Keratinocyte (primary cell): Measurements from ENCODE around the gene COTL1. TPM values are rescaled to one million over a fixed set of nuclear protein-coding genes. Genes with fewer than 3 reads are reported as not detected.

Experiments used
- DNase-seq: peaks from one replicate; pipeline ENCODE4 v3.0.0-alpha.2; 2011; ENCODE audit warnings: low read depth, missing footprints, low spot score
- FAIRE-seq: peaks from 2 replicates; lab custom pipeline; 2011; peaks lifted over from hg19 to GRCh38; lab: Jason Lieb, UNC
- H2AFZ ChIP-seq: 2 replicates; pipeline ENCODE4 v1.6.0; 2012; ENCODE audit warnings: low read length, control low read depth, inconsistent platforms; ENCODE audit not compliant: control insufficient read depth
- H3K27ac ChIP-seq: 2 replicates; pipeline ENCODE4 v1.5.1; 2011; ENCODE audit warnings: low read length; ENCODE audit not compliant: control insufficient read depth, insufficient read depth
- H3K27me3 ChIP-seq: 3 replicates; pipeline ENCODE4 v1.6.0; 2011; ENCODE audit warnings: low read length; ENCODE audit not compliant: control insufficient read depth, insufficient read depth; ENCODE audit errors: extremely low read depth
- H3K36me3 ChIP-seq, 2 experiments: 2 replicates in 1 of 2; 3 replicates in 1 of 2; pipeline ENCODE4 v1.5.1; 2011; ENCODE audit warnings: low read length in 2 of 2, mild to moderate bottlenecking in 1 of 2; ENCODE audit not compliant: control insufficient read depth in 2 of 2, insufficient read depth in 2 of 2; ENCODE audit errors: extremely low read depth in 1 of 2
- H3K4me1 ChIP-seq: 3 replicates; pipeline ENCODE4 v1.5.1; 2011; ENCODE audit warnings: low read length; ENCODE audit not compliant: control insufficient read depth, insufficient read depth; ENCODE audit errors: extremely low read depth
- H3K4me2 ChIP-seq: 3 replicates; pipeline ENCODE4 v1.6.0; 2011; ENCODE audit warnings: low read depth, low read length; ENCODE audit not compliant: control insufficient read depth, insufficient read depth; ENCODE audit errors: extremely low read depth
- H3K4me3 ChIP-seq, 3 experiments: fragments of 200-600 bp in 1 of 3; sonication (generic) in 1 of 3; 2 replicates in 2 of 3; 3 replicates in 1 of 3; pipeline ENCODE4 v1.5.1; 2011 to 2016; ENCODE audit warnings: low read length in 3 of 3, mild to moderate bottlenecking in 3 of 3, control low read depth in 2 of 3, inconsistent platforms in 1 of 3, low read depth in 1 of 3, mixed read lengths in 1 of 3, mixed run types in 1 of 3, moderate library complexity in 1 of 3; ENCODE audit not compliant: control insufficient read depth in 2 of 3, insufficient read depth in 2 of 3; ENCODE audit errors: extremely low read depth in 1 of 3
- H3K79me2 ChIP-seq: 2 replicates; pipeline ENCODE4 v1.6.0; 2012; ENCODE audit warnings: low read length; ENCODE audit not compliant: control insufficient read depth, insufficient read depth
- H3K9ac ChIP-seq: 3 replicates; pipeline ENCODE4 v1.6.0; 2011; ENCODE audit warnings: low read length; ENCODE audit not compliant: control insufficient read depth, insufficient read depth; ENCODE audit errors: extremely low read depth
- H3K9me1 ChIP-seq: 3 replicates; pipeline ENCODE4 v1.6.0; 2011; ENCODE audit warnings: low read length; ENCODE audit not compliant: control insufficient read depth, insufficient read depth; ENCODE audit errors: extremely low read depth
- H3K9me3 ChIP-seq: 2 replicates; pipeline ENCODE4 v1.5.1; 2012; ENCODE audit warnings: low read depth, low read length; ENCODE audit not compliant: control insufficient read depth
- H4K20me1 ChIP-seq: 3 replicates; pipeline ENCODE4 v1.6.0; 2011; ENCODE audit warnings: low read length; ENCODE audit not compliant: control insufficient read depth, insufficient read depth; ENCODE audit errors: extremely low read depth
- CTCF ChIP-seq, 3 experiments: IDR thresholded peaks in 1 of 3; conservative IDR thresholded peaks in 1 of 3; optimal IDR thresholded peaks in 1 of 3; 2 replicates in 2 of 3; 3 replicates in 1 of 3; pipeline versions ENCODE3 to v1.5.1; 2011; ENCODE audit warnings: low read length in 3 of 3, mild to moderate bottlenecking in 3 of 3, moderate library complexity in 2 of 3, control low read depth in 1 of 3, inconsistent platforms in 1 of 3; ENCODE audit not compliant: insufficient read depth in 2 of 3; ENCODE audit errors: extremely low read depth in 1 of 3
- EZH2 ChIP-seq: IDR thresholded peaks from one replicate; pipeline ENCODE4 v1.6.1; 2012; ENCODE audit warnings: inconsistent platforms, mild to moderate bottlenecking, low read length, moderate library complexity
- dilution Hi-C: fragments of 300-500 bp; cut with MboI; formaldehyde crosslinking; loops from one replicate; pipeline ENCODE4 v1.7.0; 2020; ENCODE audit warnings: low sequenced_read_pairs; ENCODE audit not compliant: extremely low pct_ligation_motif_present
- polyA plus RNA-seq, 5 experiments: library from polyadenylated mRNA; depleted of rRNA in 3 of 5; stranded (reverse) in 3 of 5; stranded (forward) in 1 of 5; unstranded in 1 of 5; fragments of >200 nt; gene quantifications; 1 replicate in 1 of 5; 2 replicates in 3 of 5; 3 replicates in 1 of 5; pipeline versions ENCODE4 v1.2.1 to v1.2.3, GENCODE V29; 2011 to 2012; ENCODE audit warnings: missing spikeins in 2 of 5, low read depth in 1 of 5, low replicate concordance in 1 of 5

COTL1 gene
- polyA plus RNA-seq, 1 donor (not counting 4 experiments of a cell fraction or from before 2014, with no cell fraction given): 116 TPM

GRCh38 chr16:84596801-84597527 lies 20.9 kb downstream of the COTL1 start:
- Histone ChIP-seq H3K9me3 (no peaks in the 10 kb centered on the region), H3K4me2 (no peak overlapping the region), H3K9ac (no peak overlapping the region), H3K9me1 (no peaks in the 10 kb centered on the region), H3K79me2 (peaks cover 90% of the 10 kb centered on the region), H4K20me1 (peaks cover 43% of the 10 kb centered on the region), H3K27me3 (no peaks in the 10 kb centered on the region), H3K4me1 (peaks cover 5% of the 10 kb centered on the region), H3K27ac (no peak overlapping the region), H3K4me3 (no peak overlapping the region), H3K36me3 (peaks cover 18 to 28% of the 10 kb centered on the region in 2 experiments), H2AFZ (no peak overlapping the region)
- no peak for TF ChIP-seq CTCF (optimal IDR thresholded peaks at IDR 0.05 in 1 of 3, IDR thresholded peaks at IDR 0.05 in 1 of 3, conservative IDR thresholded peaks at IDR 0.05 in 1 of 3; ENCODE audit: extremely low read depth in 1 of 3, insufficient read depth in 2 of 3, low read length in 3 of 3)
- TF ChIP-seq EZH2: no peak
- dilution Hi-C loops: no loop called here
- FAIRE-seq (no peak), DNase-seq (no peak)

GRCh38 chr16:84596161-84596560 lies 21.7 kb downstream of the COTL1 start:
- Histone ChIP-seq H3K4me1 (no peaks in the 10 kb centered on the region), H3K9me3 (no peaks in the 10 kb centered on the region), H3K9ac (no peak overlapping the region), H4K20me1 (peaks cover 38% of the 10 kb centered on the region), H3K4me3 (no peak overlapping the region), H3K79me2 (peaks cover 85% of the 10 kb centered on the region), H2AFZ (no peak overlapping the region), H3K27me3 (no peaks in the 10 kb centered on the region), H3K4me2 (no peak overlapping the region), H3K27ac (no peak overlapping the region), H3K9me1 (no peaks in the 10 kb centered on the region), H3K36me3 (peaks cover 20 to 27% of the 10 kb centered on the region in 2 experiments)
- DNase-seq: no peak
- no peak for FAIRE-seq
- dilution Hi-C loops: no loop called here
- TF ChIP-seq CTCF (optimal IDR thresholded peaks at IDR 0.05 in 1 of 3, IDR thresholded peaks at IDR 0.05 in 1 of 3, conservative IDR thresholded peaks at IDR 0.05 in 1 of 3; ENCODE audit: extremely low read depth in 1 of 3, insufficient read depth in 2 of 3, low read length in 3 of 3) (no peak), EZH2 (no peak)
